MM.1S (cell line): ENCODE results near the gene PRICKLE1.

Experiments
- DNase-seq: peaks from one replicate; pipeline ENCODE4 v3.0.0-alpha.2; 2015
- H2AFZ ChIP-seq: fragments of 300-600 bp; sonication (generic); 2 replicates; pipeline ENCODE4 v1.6.0; 2016; ENCODE audit warnings: antibody characterized with exemption, low read length
- H3F3A ChIP-seq: fragments of 300-600 bp; sonication (generic); 2 replicates; pipeline ENCODE4 v1.6.1; 2016; ENCODE audit warnings: mild to moderate bottlenecking, antibody characterized with exemption, low read length, moderate library complexity, mixed read lengths; ENCODE audit not compliant: insufficient read depth
- H3K27ac ChIP-seq: fragments of 300-600 bp; sonication (generic); 2 replicates; pipeline ENCODE4 v1.5.1; 2016; ENCODE audit warnings: mild to moderate bottlenecking, low read length
- H3K27me3 ChIP-seq: fragments of 300-600 bp; sonication (generic); replicated peaks from 2 replicates; pipeline ENCODE4 v1.6.0; 2016; ENCODE audit warnings: low read length; ENCODE audit not compliant: insufficient read depth
- H3K36me3 ChIP-seq: fragments of 300-600 bp; sonication (generic); replicated peaks from 2 replicates; pipeline ENCODE4 v1.6.1; 2016; ENCODE audit warnings: mild to moderate bottlenecking, low read length, mixed read lengths; ENCODE audit not compliant: insufficient read depth
- H3K4me1 ChIP-seq: fragments of 300-600 bp; sonication (generic); 2 replicates; pipeline ENCODE4 v1.6.1; 2016; ENCODE audit warnings: low read length, mixed read lengths
- H3K4me2 ChIP-seq: fragments of 300-600 bp; sonication (generic); 2 replicates; pipeline ENCODE4 v1.6.0; 2016; ENCODE audit warnings: low read depth, low read length
- H3K4me3 ChIP-seq: fragments of 300-600 bp; sonication (generic); 2 replicates; pipeline ENCODE4 v1.5.1; 2016; ENCODE audit warnings: low read length, mixed read lengths
- H3K79me2 ChIP-seq: fragments of 300-600 bp; sonication (generic); 2 replicates; pipeline ENCODE4 v1.6.1; 2016; ENCODE audit warnings: mixed run types, low read length, mixed read lengths
- H3K9ac ChIP-seq: fragments of 300-600 bp; sonication (generic); 2 replicates; pipeline ENCODE4 v1.6.1; 2016; ENCODE audit warnings: low read length, mixed read lengths
- H3K9me2 ChIP-seq: fragments of 300-600 bp; sonication (generic); replicated peaks from 2 replicates; pipeline ENCODE4 v1.6.1; 2016; ENCODE audit warnings: mild to moderate bottlenecking, low read length, mixed read lengths; ENCODE audit not compliant: insufficient read depth
- H3K9me3 ChIP-seq: fragments of 300-600 bp; sonication (generic); replicated peaks from 2 replicates; pipeline ENCODE4 v1.6.1; 2016; ENCODE audit warnings: mild to moderate bottlenecking, low read length, mixed read lengths; ENCODE audit not compliant: insufficient read depth
- H4K20me1 ChIP-seq: fragments of 300-600 bp; sonication (generic); 2 replicates; pipeline ENCODE4 v1.6.1; 2016; ENCODE audit warnings: mild to moderate bottlenecking, low read length, moderate library complexity, mixed read lengths; ENCODE audit not compliant: insufficient read depth
- EZH2 ChIP-seq: fragments of 300-600 bp; sonication (generic); optimal IDR thresholded peaks from 2 replicates; pipeline ENCODE3; 2017; ENCODE audit warnings: low read depth, mild to moderate bottlenecking, antibody characterized with exemption, low read length, mixed read lengths
- EZH2phosphoT487 ChIP-seq: fragments of 300-600 bp; sonication (generic); IDR thresholded peaks from 2 replicates; pipeline ENCODE4 v1.6.1; 2018; ENCODE audit warnings: antibody characterized with exemption, low read length
- TF ChIP-seq, protein P1 (sequence below): fragments of 300-600 bp; sonication (generic); IDR thresholded peaks from 2 replicates; pipeline ENCODE4 v1.5.1; 2016; ENCODE audit warnings: antibody characterized with exemption, low read length, mixed read lengths

The PRICKLE1 gene

DNA sequence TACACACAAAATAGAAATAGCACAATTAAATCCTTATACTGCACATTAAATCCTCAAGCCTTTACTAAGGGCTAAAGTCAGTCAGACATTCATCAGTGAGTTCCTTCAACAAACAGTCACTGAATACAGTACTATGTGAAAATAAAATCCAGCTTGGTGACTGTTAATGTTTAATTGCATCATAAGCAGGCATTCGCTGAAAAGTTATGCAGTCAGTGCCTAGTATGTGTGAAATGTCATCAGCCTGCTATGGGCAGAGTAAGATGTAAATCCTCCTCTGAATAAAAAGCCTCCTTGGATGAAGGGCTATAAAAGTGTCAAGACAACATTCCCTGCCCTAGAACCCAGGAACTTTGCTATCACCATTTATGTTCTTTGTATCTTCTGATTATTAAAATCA, 116.4 kb downstream of the PRICKLE1 start:
- TF ChIP-seq EZH2 (no peak), EZH2phosphoT487 (no peak)
- TF ChIP-seq, protein P1, sequence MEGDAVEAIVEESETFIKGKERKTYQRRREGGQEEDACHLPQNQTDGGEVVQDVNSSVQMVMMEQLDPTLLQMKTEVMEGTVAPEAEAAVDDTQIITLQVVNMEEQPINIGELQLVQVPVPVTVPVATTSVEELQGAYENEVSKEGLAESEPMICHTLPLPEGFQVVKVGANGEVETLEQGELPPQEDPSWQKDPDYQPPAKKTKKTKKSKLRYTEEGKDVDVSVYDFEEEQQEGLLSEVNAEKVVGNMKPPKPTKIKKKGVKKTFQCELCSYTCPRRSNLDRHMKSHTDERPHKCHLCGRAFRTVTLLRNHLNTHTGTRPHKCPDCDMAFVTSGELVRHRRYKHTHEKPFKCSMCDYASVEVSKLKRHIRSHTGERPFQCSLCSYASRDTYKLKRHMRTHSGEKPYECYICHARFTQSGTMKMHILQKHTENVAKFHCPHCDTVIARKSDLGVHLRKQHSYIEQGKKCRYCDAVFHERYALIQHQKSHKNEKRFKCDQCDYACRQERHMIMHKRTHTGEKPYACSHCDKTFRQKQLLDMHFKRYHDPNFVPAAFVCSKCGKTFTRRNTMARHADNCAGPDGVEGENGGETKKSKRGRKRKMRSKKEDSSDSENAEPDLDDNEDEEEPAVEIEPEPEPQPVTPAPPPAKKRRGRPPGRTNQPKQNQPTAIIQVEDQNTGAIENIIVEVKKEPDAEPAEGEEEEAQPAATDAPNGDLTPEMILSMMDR, result no peak
- H3K4me3 ChIP-seq, result no peak overlapping the region
- H4K20me1 ChIP-seq, result no peaks in the 10 kb centered on the region
- no peak overlapping the region for H3K27ac ChIP-seq
- no peaks in the 10 kb centered on the region for H3K9me3 ChIP-seq
- no peaks in the 10 kb centered on the region for H3K79me2 ChIP-seq
- H3K27me3 ChIP-seq, result no peaks in the 10 kb centered on the region
- peaks cover 21% of the 10 kb centered on the region for H3K4me1 ChIP-seq
- DNase-seq, result no peak
- H3K9me2 ChIP-seq, result no peaks in the 10 kb centered on the region
- no peaks in the 10 kb centered on the region for H3K36me3 ChIP-seq
- peaks cover 20% of the 10 kb centered on the region for H3F3A ChIP-seq
- H3K9ac ChIP-seq, result no peak overlapping the region
- no peak overlapping the region for H3K4me2 ChIP-seq
- no peak overlapping the region for H2AFZ ChIP-seq

DNA sequence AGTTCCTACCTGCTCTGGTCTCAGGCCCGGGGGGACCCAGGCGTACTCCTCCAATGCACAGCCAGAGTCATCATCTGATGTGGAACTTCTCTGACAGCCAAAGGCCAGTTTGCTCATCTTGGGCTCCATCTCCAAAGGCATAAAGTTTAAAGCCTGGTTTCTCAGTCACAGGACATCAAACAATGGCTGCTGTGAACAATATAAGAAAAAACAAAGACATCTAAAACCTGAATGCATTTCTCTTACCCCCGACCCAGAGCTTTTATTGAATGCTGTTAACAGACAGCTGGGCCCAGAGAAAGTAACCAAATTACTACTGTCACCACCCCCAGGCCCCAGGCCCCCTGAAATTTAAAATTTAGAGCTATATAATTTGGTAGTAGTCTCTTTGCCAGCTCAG, 117.2 kb downstream of the PRICKLE1 start:
- H3K4me2 ChIP-seq, result no peak overlapping the region
- H3K79me2 ChIP-seq, result no peaks in the 10 kb centered on the region

DNA sequence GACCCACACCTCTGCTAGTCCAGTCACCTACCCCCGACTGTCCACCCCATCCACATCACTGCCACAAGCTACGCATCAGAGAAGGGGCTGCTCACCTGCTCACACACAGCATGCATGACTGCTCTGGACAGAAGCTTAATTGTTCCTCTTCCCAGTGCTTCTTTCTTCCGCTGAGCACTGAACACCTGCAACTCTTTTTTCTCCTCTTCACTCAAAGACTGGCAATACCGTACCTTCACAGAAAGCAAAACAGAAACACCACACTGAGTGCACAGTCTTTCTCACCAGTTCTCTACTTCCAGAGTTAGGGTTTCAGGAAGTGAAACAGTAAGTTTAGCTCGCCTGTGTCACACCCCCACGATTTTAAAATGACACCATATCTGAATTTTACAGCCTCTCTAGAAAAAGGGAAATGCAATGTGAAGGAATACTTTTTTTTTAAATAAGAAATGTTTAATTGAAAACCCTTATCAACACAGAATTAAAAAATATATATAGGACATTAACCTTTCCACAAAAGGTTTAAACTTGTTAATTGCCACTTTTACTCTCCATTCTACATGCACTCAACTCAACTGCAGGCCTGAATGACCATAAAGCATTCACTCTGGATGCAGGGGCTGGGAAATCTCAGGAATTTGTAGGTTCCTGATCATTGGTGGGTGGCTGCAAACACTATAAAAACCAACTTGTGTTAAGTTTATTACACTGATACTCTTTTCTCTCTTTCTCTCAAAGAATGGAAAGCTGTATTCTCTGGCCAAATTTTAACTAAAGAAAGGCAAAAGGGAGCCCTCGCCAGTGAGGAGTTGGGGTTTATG, 120.0 kb downstream of the PRICKLE1 start:
- Histone ChIP-seq H3K27me3 (no peaks in the 10 kb centered on the region), H4K20me1 (no peaks in the 10 kb centered on the region), H3K9ac (peak overlapping the region; percentile 29; the same call in 1 of the 2 replicates), H3K27ac (peak overlapping the region; percentile 72), H3K9me2 (no peaks in the 10 kb centered on the region), H2AFZ (peak overlapping the region; percentile 28), H3K4me1 (peaks cover 29% of the 10 kb centered on the region), H3F3A (peaks cover 26% of the 10 kb centered on the region), H3K9me3 (no peaks in the 10 kb centered on the region), H3K4me2 (peak overlapping the region; percentile 96), H3K79me2 (no peaks in the 10 kb centered on the region), H3K36me3 (no peaks in the 10 kb centered on the region), H3K4me3 (peak overlapping the region; percentile 53)
- DNase-seq, result peak; percentile 89
- TF ChIP-seq, protein P1, result no peak
- TF ChIP-seq EZH2phosphoT487 (no peak), EZH2 (no peak)

More for the DNA sequence above, 117.2 kb downstream of the PRICKLE1 start:
- Histone ChIP-seq H3K4me3 (no peak overlapping the region), H3K27me3 (no peaks in the 10 kb centered on the region), H3K9me2 (no peaks in the 10 kb centered on the region), H3K36me3 (no peaks in the 10 kb centered on the region), H3F3A (peaks cover 26% of the 10 kb centered on the region), H4K20me1 (no peaks in the 10 kb centered on the region), H3K4me1 (peaks cover 29% of the 10 kb centered on the region), H3K27ac (no peak overlapping the region), H3K9me3 (no peaks in the 10 kb centered on the region), H2AFZ (no peak overlapping the region), H3K9ac (no peak overlapping the region)
- TF ChIP-seq EZH2phosphoT487 (no peak), EZH2 (no peak)
- TF ChIP-seq, protein P1, result no peak
- no peak for DNase-seq
